HG03565 (cell line): ENCODE measurements around the gene LILRB4.
"Not testable (repeated sequence)": the region's sequence is repeated elsewhere in the genome, so short reads cannot be mapped to it uniquely, and the experiment has no call there.

Experiments used
- ATAC-seq: cut with Tn5 transposase; IDR thresholded peaks from one replicate; pipeline ENCODE4 v1.9.1; 2021; ENCODE audit warnings: mild to moderate bottlenecking, moderate library complexity; ENCODE audit not compliant: unreplicated experiment

LILRB4 gene

GRCh38 chr19:54662730-54663129, at the start of gene LILRB4:
TSS of gene LILRB4 (plus strand) at chr19:54662985. CDS start at chr19:54663034, 49 bp downstream.
- no peak for ATAC-seq

- no peak for ATAC-seq
Measured at GRCh38 chr19:54614726-54615125, 48.1 kb upstream of the LILRB4 start.

DNA sequence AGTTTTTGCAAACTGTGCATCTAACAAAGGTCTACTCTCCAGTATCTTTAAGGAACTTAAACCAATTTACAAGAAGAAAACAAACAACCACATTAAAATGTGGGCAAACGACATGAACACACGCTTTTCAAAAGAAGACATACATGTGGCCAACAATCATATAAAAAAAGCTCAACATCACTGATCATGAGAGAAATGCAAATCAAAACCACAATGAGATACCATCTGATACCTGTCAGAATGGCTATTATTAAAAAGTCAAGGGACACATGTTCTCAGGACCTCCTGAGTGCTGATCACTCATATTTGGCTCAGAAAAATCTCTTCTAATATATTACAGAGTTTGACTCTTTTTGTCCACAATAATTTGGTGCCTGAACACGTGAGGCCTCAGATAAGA, 46.7 kb upstream of the LILRB4 start:
- no peak for ATAC-seq

- ATAC-seq, result peak; percentile 68
Measured at GRCh38 chr19:54616821-54617560, 45.8 kb upstream of the LILRB4 start.

DNA sequence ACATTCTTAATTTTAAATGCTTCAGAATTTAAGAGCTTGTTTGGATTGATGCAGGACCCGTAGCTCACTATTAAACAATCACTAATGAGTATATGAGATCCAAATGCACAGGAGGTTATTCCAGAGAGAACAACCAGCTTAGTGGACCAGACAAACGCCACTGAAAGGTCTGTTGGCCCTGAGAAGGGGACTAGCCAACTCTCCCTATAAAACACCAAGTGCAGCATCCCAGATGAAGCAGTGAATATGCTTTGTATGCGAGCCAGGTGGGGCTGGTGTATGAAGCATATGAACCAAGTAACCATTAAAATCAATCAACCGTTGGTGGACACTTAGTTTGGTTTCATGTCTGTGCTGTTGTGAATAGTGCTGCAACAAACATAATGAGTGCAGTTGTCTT, 42.3 kb upstream of the LILRB4 start:
- no peak for ATAC-seq

DNA sequence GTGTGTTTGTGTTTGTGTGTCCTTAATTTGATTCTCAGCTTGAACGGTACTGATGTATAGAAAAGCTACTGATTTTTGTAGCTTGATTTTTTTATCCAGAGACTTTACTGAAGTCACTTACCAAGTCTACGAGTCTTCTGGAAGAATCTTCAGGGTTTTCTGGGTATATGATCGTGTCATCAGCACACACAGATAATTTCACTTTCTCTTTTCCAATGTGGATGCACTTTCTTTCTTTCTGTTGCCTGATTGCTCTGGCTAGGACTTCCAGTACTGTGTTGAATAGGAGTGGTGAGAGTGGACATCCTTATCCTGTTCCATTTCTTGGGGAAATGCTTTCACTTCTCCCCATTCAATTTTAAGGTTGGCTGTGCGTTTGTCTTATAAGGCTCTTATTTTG, 40.4 kb upstream of the LILRB4 start:
- ATAC-seq, result no peak

GRCh38 chr19:54624234-54624633, 38.6 kb upstream of the LILRB4 start:
- ATAC-seq, result not testable (repeated sequence)

GRCh38 chr19:54624934-54625730, 37.7 kb upstream of the LILRB4 start:
- ATAC-seq, result not testable (repeated sequence)

GRCh38 chr19:54626757-54627156, 36.0 kb upstream of the LILRB4 start:
- no peak for ATAC-seq

DNA sequence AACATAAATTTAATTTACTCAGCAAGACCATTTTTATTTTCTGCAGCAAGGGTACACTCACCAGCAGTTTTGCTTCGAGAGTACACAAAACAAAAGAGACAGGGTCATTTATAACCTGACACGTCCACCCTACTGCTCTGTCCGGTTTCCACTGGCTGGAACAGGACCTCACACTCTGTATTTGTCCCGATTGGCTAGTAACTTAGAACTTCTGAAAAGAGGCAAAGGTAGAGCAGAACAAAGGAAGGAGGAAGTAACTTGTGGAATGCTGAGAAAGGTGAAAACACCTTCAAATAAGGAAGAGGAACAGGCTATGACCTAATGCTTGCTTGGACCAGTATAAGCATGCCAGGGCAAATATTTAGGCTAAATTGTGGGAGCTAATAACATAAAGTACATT, 34.9 kb upstream of the LILRB4 start:
- not testable (repeated sequence) for ATAC-seq

GRCh38 chr19:54630262-54630661, 32.5 kb upstream of the LILRB4 start, which contains the start of gene LILRB1:
TSS of gene LILRB1 (plus strand) at chr19:54630484. CDS start at chr19:54631074, 590 bp downstream.
- ATAC-seq, result not testable (repeated sequence)

- ATAC-seq, result no peak
Measured at GRCh38 chr19:54630782-54631181, 32.0 kb upstream of the LILRB4 start.

GRCh38 chr19:54631489-54632337, 31.1 kb upstream of the LILRB4 start:
- ATAC-seq, result not testable (repeated sequence)

GRCh38 chr19:54632517-54632916, 30.3 kb upstream of the LILRB4 start:
- ATAC-seq, result not testable (repeated sequence)

- no peak for ATAC-seq
Measured at GRCh38 chr19:54633401-54633800, 29.4 kb upstream of the LILRB4 start.

DNA sequence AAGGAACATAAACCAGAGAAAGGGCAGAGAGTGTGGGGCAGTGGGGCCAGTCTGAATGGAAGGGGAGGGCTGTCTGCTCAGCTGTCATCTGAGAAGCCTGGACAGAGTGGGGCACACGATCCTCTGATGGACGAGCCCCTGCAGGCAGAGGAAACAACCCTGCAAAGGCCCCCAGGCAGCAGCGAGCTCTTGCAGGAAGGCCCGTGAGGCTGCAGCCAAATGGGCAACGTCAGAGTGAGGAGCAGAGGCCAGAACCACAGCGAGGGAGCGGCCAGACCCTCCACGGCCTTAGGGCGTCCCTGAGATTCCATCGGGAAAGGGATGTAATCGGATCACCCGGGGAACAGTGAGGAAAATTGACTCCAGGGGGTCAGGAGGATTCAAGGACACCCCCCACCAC, 26.7 kb upstream of the LILRB4 start:
- ATAC-seq, result not testable (repeated sequence)

DNA sequence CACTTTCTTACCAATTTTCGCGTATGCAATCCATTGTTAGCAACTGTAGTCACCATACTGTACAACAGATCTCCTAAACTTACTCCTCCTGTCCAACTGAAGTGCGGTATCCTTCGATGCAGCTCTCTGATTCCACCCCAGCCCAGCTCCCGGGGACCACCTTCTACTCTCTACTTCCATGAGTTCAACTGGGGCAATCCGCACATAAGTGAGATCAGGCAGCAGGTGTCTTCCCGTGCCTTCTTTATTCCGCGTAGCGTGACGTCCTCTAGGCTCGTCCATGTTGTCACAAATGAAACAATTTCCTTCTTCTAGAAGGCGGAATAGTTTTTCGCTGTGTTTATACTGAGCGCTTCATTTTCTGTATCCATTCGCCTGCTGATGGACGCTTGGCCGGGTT, 24.1 kb upstream of the LILRB4 start:
- no peak for ATAC-seq

- not testable (repeated sequence) for ATAC-seq
Measured at GRCh38 chr19:54642953-54643352, 19.8 kb upstream of the LILRB4 start.

DNA sequence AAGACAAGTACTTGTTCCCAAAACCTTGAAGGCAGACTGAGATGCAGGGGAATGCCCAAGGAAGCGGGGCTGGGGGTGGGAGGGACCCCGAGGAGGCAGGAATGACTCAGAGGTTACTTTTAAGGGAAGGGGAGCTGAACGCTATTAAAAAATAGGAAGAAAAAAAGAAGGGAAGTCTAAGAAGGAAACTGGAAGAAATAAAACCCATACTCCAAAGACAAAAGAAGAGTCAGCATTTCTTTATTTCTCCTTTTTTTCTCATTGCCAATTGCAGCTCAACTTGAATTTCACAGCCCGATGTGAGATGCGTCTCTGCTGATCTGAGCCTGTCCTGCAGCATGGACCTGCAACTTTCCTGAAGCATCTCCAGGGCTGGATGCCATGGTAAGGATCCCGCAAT, 19.2 kb upstream of the LILRB4 start:
- ATAC-seq, result not testable (repeated sequence)

- no peak for ATAC-seq
Measured at GRCh38 chr19:54644056-54644455, 18.7 kb upstream of the LILRB4 start.

GRCh38 chr19:54646331-54646841, 16.4 kb upstream of the LILRB4 start:
- ATAC-seq, result no peak
